A673 (cell line): ENCODE data around the gene MYO7B.

ENCODE experiments used
- EZH2 ChIP-seq: fragments of 200-600 bp; sonication (generic); IDR thresholded peaks from 2 replicates; pipeline ENCODE4 v1.6.1; 2017; ENCODE audit warnings: borderline replicate concordance, low read depth, mild to moderate bottlenecking, mixed read lengths, antibody characterized with exemption, low read length; ENCODE audit not compliant: poor library complexity, severe bottlenecking
- TF ChIP-seq, protein P1 (sequence below): fragments of 300-800, 200-600 bp; sonication (generic); conservative IDR thresholded peaks from 2 replicates; pipeline ENCODE4 v1.5.1; 2017; ENCODE audit warnings: low read depth, mild to moderate bottlenecking, antibody characterized with exemption, low read length, moderate library complexity, mixed read lengths

DNA sequence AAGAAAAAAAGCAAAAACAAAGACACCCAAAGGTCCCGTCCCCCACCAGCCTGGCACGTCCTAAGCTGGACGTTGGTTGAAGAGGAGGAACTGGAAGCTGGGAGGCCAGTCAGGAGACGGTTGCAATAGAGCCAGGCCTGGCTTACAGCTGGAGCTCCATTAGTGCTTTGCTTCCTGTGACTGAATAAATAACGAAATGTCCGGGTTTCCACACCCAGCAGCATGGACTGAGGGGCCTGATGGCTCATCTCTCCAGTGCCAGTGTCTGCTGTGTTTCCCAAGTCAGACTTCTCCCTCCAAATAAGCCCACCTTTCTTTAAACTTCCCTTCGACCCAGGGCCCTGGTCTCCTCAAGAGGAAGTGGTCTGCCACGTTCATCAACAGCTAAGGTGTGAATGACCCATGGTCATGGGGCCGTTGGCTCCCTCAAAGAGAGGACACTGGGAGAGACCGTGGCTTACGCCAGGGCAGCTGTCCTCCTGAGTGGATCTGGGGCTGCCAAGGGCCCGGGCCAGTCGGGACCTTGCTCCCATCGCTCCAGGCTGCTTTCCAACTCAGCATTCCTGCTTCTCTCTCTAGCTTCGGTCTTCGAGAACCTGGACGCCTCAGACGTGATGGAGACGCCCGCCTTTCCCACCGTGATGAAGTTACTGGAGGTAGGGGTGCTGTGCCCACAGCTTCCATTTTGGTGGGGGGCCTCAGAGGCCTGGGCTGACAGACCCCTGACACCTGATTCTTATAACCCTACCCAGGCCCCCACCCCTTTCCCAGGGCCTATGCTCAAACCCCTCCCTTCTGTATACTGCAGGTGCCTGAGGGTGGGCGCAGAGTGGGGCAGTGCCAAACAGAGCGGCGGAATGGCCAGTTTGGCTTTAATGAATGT, 44.9 kb downstream of the MYO7B start:
- TF ChIP-seq, protein P1, sequence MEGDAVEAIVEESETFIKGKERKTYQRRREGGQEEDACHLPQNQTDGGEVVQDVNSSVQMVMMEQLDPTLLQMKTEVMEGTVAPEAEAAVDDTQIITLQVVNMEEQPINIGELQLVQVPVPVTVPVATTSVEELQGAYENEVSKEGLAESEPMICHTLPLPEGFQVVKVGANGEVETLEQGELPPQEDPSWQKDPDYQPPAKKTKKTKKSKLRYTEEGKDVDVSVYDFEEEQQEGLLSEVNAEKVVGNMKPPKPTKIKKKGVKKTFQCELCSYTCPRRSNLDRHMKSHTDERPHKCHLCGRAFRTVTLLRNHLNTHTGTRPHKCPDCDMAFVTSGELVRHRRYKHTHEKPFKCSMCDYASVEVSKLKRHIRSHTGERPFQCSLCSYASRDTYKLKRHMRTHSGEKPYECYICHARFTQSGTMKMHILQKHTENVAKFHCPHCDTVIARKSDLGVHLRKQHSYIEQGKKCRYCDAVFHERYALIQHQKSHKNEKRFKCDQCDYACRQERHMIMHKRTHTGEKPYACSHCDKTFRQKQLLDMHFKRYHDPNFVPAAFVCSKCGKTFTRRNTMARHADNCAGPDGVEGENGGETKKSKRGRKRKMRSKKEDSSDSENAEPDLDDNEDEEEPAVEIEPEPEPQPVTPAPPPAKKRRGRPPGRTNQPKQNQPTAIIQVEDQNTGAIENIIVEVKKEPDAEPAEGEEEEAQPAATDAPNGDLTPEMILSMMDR, result no peak
- TF ChIP-seq EZH2, result no peak
